Measurements from ENCODE around the gene MED12L.

DNA sequence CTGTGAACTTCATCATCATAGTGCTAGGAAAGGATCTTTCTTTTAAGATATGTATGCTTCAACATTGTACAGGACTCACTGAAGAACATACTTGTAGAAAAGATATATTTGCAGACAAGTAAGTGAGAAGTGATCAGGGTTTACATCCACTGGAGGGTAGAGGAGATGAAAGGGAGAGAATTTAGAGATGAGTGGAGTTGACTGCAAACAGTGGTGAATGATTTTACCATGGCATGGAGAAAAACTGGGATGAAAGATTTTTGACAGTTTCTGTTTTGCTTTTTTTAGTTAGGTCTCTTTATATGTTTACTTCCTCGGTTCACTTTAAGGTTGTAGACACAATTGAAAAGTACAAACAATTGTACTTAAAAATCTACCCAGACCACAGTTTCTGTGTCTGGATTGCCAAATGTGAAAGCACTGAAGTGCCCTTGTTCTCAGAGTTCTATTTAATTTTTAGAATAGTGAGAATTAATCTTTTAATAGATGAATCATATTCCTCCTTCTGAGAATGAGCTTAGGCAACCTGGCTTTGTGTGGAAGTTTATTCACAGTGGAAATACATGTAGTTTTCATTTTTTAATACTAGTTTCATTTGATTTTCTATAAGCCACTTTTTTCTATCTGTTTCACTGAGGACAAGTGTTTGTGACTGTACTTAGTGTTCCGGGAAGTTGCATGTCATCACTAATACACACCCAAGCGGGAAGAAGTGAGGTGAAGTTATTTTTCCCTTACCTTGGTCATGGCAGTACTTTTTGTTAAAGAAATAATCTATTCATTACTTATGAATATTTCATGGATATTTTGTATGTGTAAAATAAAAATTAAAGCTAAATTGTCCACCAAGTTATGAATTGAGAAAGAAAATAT, 119.3 kb downstream of the MED12L start:
- TF ChIP-seq CTCF (IDR thresholded peaks at IDR 0.05) (no peak), POLR2AphosphoS5 (IDR thresholded peaks at IDR 0.05; ENCODE audit: low read depth, low read length) (no peak), RFX5 (IDR thresholded peaks at IDR 0.05; ENCODE audit: low read length) (no peak), MAX (IDR thresholded peaks at IDR 0.05; ENCODE audit: low read depth) (no peak), MXI1 (IDR thresholded peaks at IDR 0.05; ENCODE audit: low read depth, low read length) (no peak), JUND (IDR thresholded peaks at IDR 0.05) (no peak), EP300 (IDR thresholded peaks at IDR 0.05; ENCODE audit: borderline replicate concordance in 1 of 2, low read depth in 1 of 2, low read length in 1 of 2) (no peak), SMC3 (IDR thresholded peaks at IDR 0.05; ENCODE audit: low read depth, low read length) (no peak), EZH2phosphoT487 (IDR thresholded peaks at IDR 0.05; ENCODE audit: borderline replicate concordance, low read depth) (no peak), NRF1 (IDR thresholded peaks at IDR 0.05; ENCODE audit: low read depth, low read length) (no peak), YY1 (IDR thresholded peaks at IDR 0.05; ENCODE audit: low read depth) (no peak), GABPA (IDR thresholded peaks at IDR 0.05; ENCODE audit: low read depth) (no peak)
- TF ChIP-seq, protein P1, sequence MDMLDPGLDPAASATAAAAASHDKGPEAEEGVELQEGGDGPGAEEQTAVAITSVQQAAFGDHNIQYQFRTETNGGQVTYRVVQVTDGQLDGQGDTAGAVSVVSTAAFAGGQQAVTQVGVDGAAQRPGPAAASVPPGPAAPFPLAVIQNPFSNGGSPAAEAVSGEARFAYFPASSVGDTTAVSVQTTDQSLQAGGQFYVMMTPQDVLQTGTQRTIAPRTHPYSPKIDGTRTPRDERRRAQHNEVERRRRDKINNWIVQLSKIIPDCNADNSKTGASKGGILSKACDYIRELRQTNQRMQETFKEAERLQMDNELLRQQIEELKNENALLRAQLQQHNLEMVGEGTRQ (IDR thresholded peaks at IDR 0.05; ENCODE audit: borderline replicate concordance, low read depth, low read length) = no peak

Measured in SK-N-SH (cell line).